ENCODE measurements around the gene TP53BP1.

- TF ChIP-seq CTCF (IDR thresholded peaks at IDR 0.05; ENCODE audit: poor library complexity) (no peak), EZH2 (IDR thresholded peaks at IDR 0.05; ENCODE audit: borderline replicate concordance) (no peak), EZH2phosphoT487 (IDR thresholded peaks at IDR 0.05; ENCODE audit: low read depth, severe bottlenecking, unreplicated experiment) (no peak)
These were observed 3.8 kb downstream of the TP53BP1 start for GRCh38 chr15:43489191-43489590.
